Osteoblast (primary cell): ENCODE measurements around the gene LRRC36. TPM values are rescaled to one million over a fixed set of nuclear protein-coding genes. Genes with fewer than 3 reads are reported as not detected.
"Not testable (repeated sequence)": the region's sequence is repeated elsewhere in the genome, so short reads cannot be mapped to it uniquely, and the experiment has no call there.

Experiments used
- DNase-seq: peaks from one replicate; pipeline ENCODE4 v3.0.0; 2011; ENCODE audit warnings: low spot score, mixed read lengths; ENCODE audit not compliant: insufficient read length; ENCODE audit errors: missing footprints
- H2AFZ ChIP-seq: 2 replicates; pipeline ENCODE4 v1.6.0; 2011; ENCODE audit warnings: mild to moderate bottlenecking, low read length
- H3K27ac ChIP-seq: 2 replicates; pipeline ENCODE4 v1.5.1; 2011; ENCODE audit warnings: mild to moderate bottlenecking, low read depth, low read length, moderate library complexity
- H3K27me3 ChIP-seq: 2 replicates; pipeline ENCODE4 v1.6.0; 2012; ENCODE audit warnings: mild to moderate bottlenecking, control low read depth, inconsistent platforms, low read length, moderate library complexity; ENCODE audit not compliant: insufficient read depth
- H3K36me3 ChIP-seq: 2 replicates; pipeline ENCODE4 v1.5.1; 2011; ENCODE audit warnings: mild to moderate bottlenecking, low read length, control low read depth, moderate library complexity; ENCODE audit not compliant: insufficient read depth
- H3K4me1 ChIP-seq: 2 replicates; pipeline ENCODE4 v1.5.1; 2011; ENCODE audit warnings: mild to moderate bottlenecking, low read length, control low read depth, moderate library complexity; ENCODE audit not compliant: insufficient read depth
- H3K4me2 ChIP-seq: 2 replicates; pipeline ENCODE4 v1.6.0; 2011; ENCODE audit warnings: mild to moderate bottlenecking, low read length; ENCODE audit not compliant: insufficient read depth
- H3K4me3 ChIP-seq: fragments of 200-600 bp; sonication (generic); 3 replicates; pipeline ENCODE4 v1.5.1; 2012; ENCODE audit warnings: mild to moderate bottlenecking, low read length, inconsistent platforms; ENCODE audit not compliant: insufficient read depth
- H3K79me2 ChIP-seq: 2 replicates; pipeline ENCODE4 v1.6.0; 2012; ENCODE audit warnings: mild to moderate bottlenecking, low read length, control low read depth, inconsistent platforms; ENCODE audit not compliant: insufficient read depth
- H3K9me3 ChIP-seq: 2 replicates; pipeline ENCODE4 v1.5.1; 2011; ENCODE audit warnings: low read depth, low read length, control low read depth
- H4K20me1 ChIP-seq: 2 replicates; pipeline ENCODE4 v1.6.0; 2012; ENCODE audit warnings: mild to moderate bottlenecking, low read length, control low read depth; ENCODE audit not compliant: insufficient read depth
- total RNA-seq: library from RNA; depleted of rRNA; stranded (reverse); fragments of >200 nt; gene quantifications from 2 replicates; pipeline ENCODE4 v1.2.3, GENCODE V29; 2012
- TF ChIP-seq, protein P1 (sequence below): IDR thresholded peaks from 2 replicates; pipeline ENCODE4 v1.5.1; 2011; ENCODE audit warnings: mild to moderate bottlenecking, low read depth, low read length, moderate library complexity; ENCODE audit errors: extremely low read depth

Gene LRRC36
- total RNA-seq, 1 donor, result not detected

DNA sequence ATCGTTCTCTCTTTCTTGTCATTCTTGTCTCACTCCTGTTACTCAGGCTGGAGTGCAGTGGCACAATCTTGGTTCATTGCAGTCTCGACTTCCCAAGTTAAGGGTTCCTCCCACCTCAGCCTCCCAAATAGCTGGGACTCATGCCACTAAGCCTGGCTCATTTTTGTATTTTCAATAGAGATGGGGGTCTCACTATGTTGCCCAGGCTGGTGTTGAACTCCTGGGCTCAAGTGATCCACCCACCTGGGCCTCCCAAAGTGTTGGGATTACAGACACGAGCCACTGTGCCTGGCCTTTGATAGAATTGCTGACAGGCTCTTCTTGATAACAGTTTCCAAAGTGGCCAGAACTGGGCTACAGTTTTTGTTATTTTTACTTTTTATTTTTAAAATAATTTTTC, 34.4 kb downstream of the LRRC36 start:
- Histone ChIP-seq H3K36me3 (no peaks in the 10 kb centered on the region), H2AFZ (no peak overlapping the region), H3K4me3 (no peak overlapping the region), H3K27ac (no peak overlapping the region), H4K20me1 (no peaks in the 10 kb centered on the region), H3K4me2 (no peak overlapping the region), H3K4me1 (no peaks in the 10 kb centered on the region), H3K79me2 (no peaks in the 10 kb centered on the region), H3K9me3 (no peaks in the 10 kb centered on the region), H3K27me3 (peaks cover 38% of the 10 kb centered on the region)
- DNase-seq, result no peak
- TF ChIP-seq, protein P1, sequence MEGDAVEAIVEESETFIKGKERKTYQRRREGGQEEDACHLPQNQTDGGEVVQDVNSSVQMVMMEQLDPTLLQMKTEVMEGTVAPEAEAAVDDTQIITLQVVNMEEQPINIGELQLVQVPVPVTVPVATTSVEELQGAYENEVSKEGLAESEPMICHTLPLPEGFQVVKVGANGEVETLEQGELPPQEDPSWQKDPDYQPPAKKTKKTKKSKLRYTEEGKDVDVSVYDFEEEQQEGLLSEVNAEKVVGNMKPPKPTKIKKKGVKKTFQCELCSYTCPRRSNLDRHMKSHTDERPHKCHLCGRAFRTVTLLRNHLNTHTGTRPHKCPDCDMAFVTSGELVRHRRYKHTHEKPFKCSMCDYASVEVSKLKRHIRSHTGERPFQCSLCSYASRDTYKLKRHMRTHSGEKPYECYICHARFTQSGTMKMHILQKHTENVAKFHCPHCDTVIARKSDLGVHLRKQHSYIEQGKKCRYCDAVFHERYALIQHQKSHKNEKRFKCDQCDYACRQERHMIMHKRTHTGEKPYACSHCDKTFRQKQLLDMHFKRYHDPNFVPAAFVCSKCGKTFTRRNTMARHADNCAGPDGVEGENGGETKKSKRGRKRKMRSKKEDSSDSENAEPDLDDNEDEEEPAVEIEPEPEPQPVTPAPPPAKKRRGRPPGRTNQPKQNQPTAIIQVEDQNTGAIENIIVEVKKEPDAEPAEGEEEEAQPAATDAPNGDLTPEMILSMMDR, result no peak

DNA sequence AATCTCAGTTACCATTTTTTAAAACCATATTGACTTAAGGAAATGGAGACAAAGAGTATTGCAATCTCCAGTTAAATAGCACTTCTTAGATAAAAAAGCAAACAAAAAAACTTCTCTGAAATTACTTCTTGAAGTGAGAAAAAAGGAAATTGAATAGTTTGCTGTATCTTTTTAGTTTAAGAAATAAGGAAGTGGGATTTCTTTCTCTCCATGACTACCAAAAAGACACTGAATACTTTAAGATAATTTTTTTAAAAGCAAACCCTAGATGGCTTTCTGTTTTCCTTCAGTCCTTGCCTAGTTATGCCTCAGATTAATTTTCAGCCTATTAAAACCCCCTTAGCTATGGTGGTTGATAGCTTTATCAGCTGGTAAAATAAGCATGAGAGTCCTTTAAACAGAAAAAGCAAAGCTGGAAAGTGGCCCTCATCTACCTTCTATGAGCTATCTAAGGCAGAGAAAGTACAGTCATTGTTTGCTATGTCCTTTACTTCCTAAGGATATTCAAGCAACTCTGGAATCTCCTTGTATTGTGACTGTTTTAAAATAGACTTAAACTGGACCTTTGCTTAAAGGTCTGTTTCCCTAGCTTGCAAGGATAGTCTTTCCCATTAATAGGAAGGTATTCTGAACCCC, 38.1 kb downstream of the LRRC36 start:
- Histone ChIP-seq H3K4me3 (no peak overlapping the region), H3K27ac (no peak overlapping the region), H3K9me3 (no peaks in the 10 kb centered on the region), H3K27me3 (peaks cover 48% of the 10 kb centered on the region), H2AFZ (no peak overlapping the region), H4K20me1 (no peaks in the 10 kb centered on the region), H3K79me2 (no peaks in the 10 kb centered on the region), H3K4me1 (no peaks in the 10 kb centered on the region), H3K4me2 (no peak overlapping the region), H3K36me3 (no peaks in the 10 kb centered on the region)
- DNase-seq, result no peak
- TF ChIP-seq, protein P1, result no peak

DNA sequence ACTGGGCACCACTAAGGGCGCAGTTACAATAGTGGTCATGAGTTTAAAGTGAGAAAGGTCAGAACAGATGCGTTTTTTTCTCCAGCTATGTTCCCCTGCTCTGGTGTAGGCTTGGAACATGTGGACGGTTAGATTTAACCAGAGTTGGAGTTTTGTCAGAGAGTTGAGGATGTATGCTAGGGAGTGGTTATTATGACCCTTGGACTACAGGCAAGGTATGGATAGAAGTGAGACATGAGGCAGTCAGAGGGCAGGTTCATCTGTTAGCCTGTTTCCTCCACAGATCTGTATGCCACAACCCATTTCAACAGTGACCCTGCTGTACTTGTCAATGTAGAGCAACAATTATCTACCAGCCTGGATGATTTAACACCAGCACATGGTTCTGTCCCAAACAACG, 44.0 kb downstream of the LRRC36 start:
- H3K4me1 ChIP-seq, result no peaks in the 10 kb centered on the region

DNA sequence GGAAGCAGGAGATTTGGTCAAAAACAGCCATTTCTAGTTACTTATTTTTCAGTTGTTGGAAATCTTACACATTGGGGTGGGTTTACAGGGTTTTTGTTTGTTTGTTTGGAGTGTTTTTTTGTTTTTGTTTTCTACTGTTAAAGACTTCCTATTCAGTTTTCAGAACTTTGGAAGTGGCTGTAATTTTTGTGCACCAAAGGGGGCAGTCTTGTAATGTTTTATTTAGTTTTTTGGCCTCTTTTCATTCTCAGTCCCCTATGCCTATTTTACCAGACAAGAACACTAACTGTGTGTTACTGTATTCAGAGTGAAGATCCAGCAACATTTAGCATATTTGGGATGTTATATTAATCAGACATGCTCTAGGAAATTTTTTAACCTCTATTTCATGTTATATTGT, 46.0 kb downstream of the LRRC36 start:
- Histone ChIP-seq H3K9me3 (no peaks in the 10 kb centered on the region), H3K79me2 (no peaks in the 10 kb centered on the region), H3K27ac (no peak overlapping the region), H2AFZ (no peak overlapping the region), H3K27me3 (peaks cover 27% of the 10 kb centered on the region), H3K4me1 (no peaks in the 10 kb centered on the region), H3K4me3 (no peak overlapping the region), H3K4me2 (no peak overlapping the region), H3K36me3 (no peaks in the 10 kb centered on the region), H4K20me1 (no peaks in the 10 kb centered on the region)
- TF ChIP-seq, protein P1, result peak; percentile 57
- DNase-seq, result peak; percentile 32

More for the DNA sequence above, 44.0 kb downstream of the LRRC36 start:
- peak; percentile 51 for DNase-seq
- Histone ChIP-seq H2AFZ (no peak overlapping the region), H4K20me1 (no peaks in the 10 kb centered on the region), H3K9me3 (no peaks in the 10 kb centered on the region), H3K27ac (no peak overlapping the region), H3K4me3 (no peak overlapping the region), H3K36me3 (no peaks in the 10 kb centered on the region), H3K27me3 (peaks cover 36% of the 10 kb centered on the region), H3K79me2 (no peaks in the 10 kb centered on the region), H3K4me2 (no peak overlapping the region)
- TF ChIP-seq, protein P1, result no peak

DNA sequence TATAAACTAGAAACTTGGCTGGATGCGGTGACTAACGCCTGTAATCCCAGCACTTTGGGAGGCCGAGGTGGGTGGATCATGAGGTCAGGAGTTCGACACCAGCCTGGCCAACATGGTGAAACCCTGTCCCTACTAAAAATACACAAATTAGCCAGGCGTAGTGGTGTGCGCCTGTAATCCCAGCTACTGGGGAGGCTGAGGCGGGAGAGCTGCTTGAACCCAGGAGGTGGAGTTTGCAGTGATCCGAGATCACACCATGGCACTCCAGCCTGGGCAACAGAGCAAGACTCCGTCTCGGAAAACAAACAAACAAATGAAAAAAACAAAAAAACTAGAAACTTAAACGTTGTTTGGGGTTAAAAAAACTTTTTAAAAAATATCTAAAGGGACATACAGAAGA, 49.4 kb downstream of the LRRC36 start:
- H4K20me1 ChIP-seq, H3K4me1 ChIP-seq, H3K79me2 ChIP-seq, H2AFZ ChIP-seq, H3K4me3 ChIP-seq, H3K27me3 ChIP-seq, H3K9me3 ChIP-seq, H3K36me3 ChIP-seq, H3K27ac ChIP-seq, H3K4me2 ChIP-seq, DNase-seq: not testable (repeated sequence)
